Lower leg skin (tissue), 3 donors: ENCODE results near the gene CARD10.

Experiments used
- CTCF ChIP-seq, 3 donors: fragments of 450-650 bp; IDR thresholded peaks; one replicate each; pipeline ENCODE4 v1.5.1; 2016; ENCODE audit warnings: antibody characterized with exemption in 3 of 3, mild to moderate bottlenecking in 3 of 3, moderate library complexity in 2 of 3
- POLR2A ChIP-seq, 2 donors: fragments of 450-650 bp; IDR thresholded peaks; one replicate each; pipeline ENCODE4 v1.6.1; 2016 to 2017; ENCODE audit warnings: antibody characterized with exemption in 2 of 2, mild to moderate bottlenecking in 1 of 2, moderate library complexity in 1 of 2

GRCh38 chr22:37462436-37462835 is 56.8 kb downstream of the CARD10 start:
- no peak for TF ChIP-seq CTCF (IDR thresholded peaks at IDR 0.05)
- no peak for TF ChIP-seq POLR2A (IDR thresholded peaks at IDR 0.05)
